Peyer's patch (tissue), 4 donors: Measurements from ENCODE around the gene CHSY1. TPM values are rescaled to one million over a fixed set of nuclear protein-coding genes. Genes with fewer than 3 reads are reported as not detected.

ENCODE experiments used
- DNase-seq, 3 donors: peaks; one replicate each; pipeline ENCODE4 v3.0.0-alpha.2; 2017 to 2019
- H3K27ac ChIP-seq, 4 donors: fragments of 200-600 bp; sonication (generic); one replicate each; pipeline ENCODE4 v1.5.1; 2016 to 2019
- H3K27me3 ChIP-seq, 2 donors: fragments of 200-600 bp; sonication (generic); one replicate each; pipeline ENCODE4 v1.5.1; 2019
- H3K36me3 ChIP-seq, 3 donors: fragments of 200-600 bp; sonication (generic); one replicate each; pipeline ENCODE4 v1.5.1; 2016 to 2019
- H3K4me1 ChIP-seq, 4 donors: fragments of 200-600 bp; sonication (generic); one replicate each; pipeline ENCODE4 v1.5.1; 2016 to 2019
- H3K4me3 ChIP-seq, 4 donors: fragments of 200-600 bp; sonication (generic); 1 replicate in 3 of 4; 2 replicates in 1 of 4; pipeline ENCODE4 v1.5.1; 2016 to 2019; ENCODE audit warnings: mild to moderate bottlenecking in 1 of 4
- H3K9me3 ChIP-seq, 4 donors: fragments of 200-600 bp; sonication (generic); one replicate each; pipeline ENCODE4 v1.5.1; 2016 to 2019; ENCODE audit warnings: mild to moderate bottlenecking in 1 of 4
- CTCF ChIP-seq, 6 experiments: fragments of 450-650 bp in 4 of 6; fragments of 200-600 bp in 2 of 6; sonication (generic) in 1 of 6; IDR thresholded peaks; one replicate each; pipeline ENCODE4 v1.5.1; 2017 to 2019; ENCODE audit warnings: antibody characterized with exemption in 6 of 6, mild to moderate bottlenecking in 3 of 6, moderate library complexity in 1 of 6
- POLR2A ChIP-seq, 2 donors: fragments of 450-650 bp; IDR thresholded peaks; one replicate each; pipeline ENCODE4 v1.5.1; 2017; ENCODE audit warnings: antibody characterized with exemption in 2 of 2, mild to moderate bottlenecking in 2 of 2, moderate library complexity in 2 of 2
- total RNA-seq, 4 donors: library from RNA; depleted of rRNA; stranded (reverse); fragments of >200 nt; gene quantifications; one replicate each; pipeline ENCODE4 v1.1.0, GENCODE V29; 2016

Gene CHSY1
- total RNA-seq, 4 donors from 2014 or later, result 8.1 to 31.4 (median 9.3) TPM

GRCh38 chr15:101210058-101210457 is 41.8 kb downstream of the CHSY1 start:
- Histone ChIP-seq H3K27ac (peak overlapping the region in 1 of 4 donors; percentile 17), H3K9me3 (no peaks in the 10 kb centered on the region), H3K36me3 (no peaks in the 10 kb centered on the region), H3K27me3 (no peaks in the 10 kb centered on the region), H3K4me1 (no peaks in the 10 kb centered on the region), H3K4me3 (no peak overlapping the region)
- DNase-seq, result no peak
- no peak for TF ChIP-seq POLR2A (IDR thresholded peaks at IDR 0.05)
- no peak for TF ChIP-seq CTCF (IDR thresholded peaks at IDR 0.05)

- Histone ChIP-seq H3K36me3 (no peaks in the 10 kb centered on the region), H3K4me3 (no peak overlapping the region), H3K9me3 (no peaks in the 10 kb centered on the region), H3K4me1 (no peaks in the 10 kb centered on the region), H3K27ac (peak overlapping the region in 1 of 4 donors; percentile 17), H3K27me3 (no peaks in the 10 kb centered on the region)
- no peak for TF ChIP-seq POLR2A (IDR thresholded peaks at IDR 0.05)
- no peak for TF ChIP-seq CTCF (IDR thresholded peaks at IDR 0.05)
- DNase-seq, result no peak
Measured at GRCh38 chr15:101209285-101209845, 42.5 kb downstream of the CHSY1 start.

- H3K27ac ChIP-seq, result no peak overlapping the region
- H3K4me3 ChIP-seq, result no peak overlapping the region
- peaks cover 0 to 5% (median 0%) of the 10 kb centered on the region in 4 donors for H3K4me1 ChIP-seq
Measured at GRCh38 chr15:101207867-101208288, 44.0 kb downstream of the CHSY1 start.

GRCh38 chr15:101206176-101206591 is 45.7 kb downstream of the CHSY1 start:
- peaks cover 0 to 13% (median 0%) of the 10 kb centered on the region in 4 donors for H3K4me1 ChIP-seq
- no peak overlapping the region for H3K4me3 ChIP-seq
- H3K27ac ChIP-seq, result no peak overlapping the region

More at GRCh38 chr15:101207867-101208288, 44.0 kb downstream of the CHSY1 start:
- no peaks in the 10 kb centered on the region for H3K36me3 ChIP-seq
- no peak for TF ChIP-seq CTCF (IDR thresholded peaks at IDR 0.05)
- TF ChIP-seq POLR2A (IDR thresholded peaks at IDR 0.05), result no peak
- no peaks in the 10 kb centered on the region for H3K9me3 ChIP-seq
- DNase-seq, result peak in 1 of 3 donors; percentile 61
- no peaks in the 10 kb centered on the region for H3K27me3 ChIP-seq

GRCh38 chr15:101204739-101205535 is 46.9 kb downstream of the CHSY1 start:
- Histone ChIP-seq H3K9me3 (no peaks in the 10 kb centered on the region), H3K27me3 (no peaks in the 10 kb centered on the region), H3K4me3 (no peak overlapping the region), H3K27ac (no peak overlapping the region), H3K36me3 (no peaks in the 10 kb centered on the region), H3K4me1 (peaks cover 0 to 25% (median 0%) of the 10 kb centered on the region in 4 donors)
- TF ChIP-seq CTCF (IDR thresholded peaks at IDR 0.05) (no peak), POLR2A (IDR thresholded peaks at IDR 0.05) (no peak)
- DNase-seq, result no peak

More at GRCh38 chr15:101206176-101206591, 45.7 kb downstream of the CHSY1 start:
- Histone ChIP-seq H3K27me3 (no peaks in the 10 kb centered on the region), H3K36me3 (no peaks in the 10 kb centered on the region), H3K9me3 (no peaks in the 10 kb centered on the region)
- DNase-seq, result no peak
- TF ChIP-seq CTCF (IDR thresholded peaks at IDR 0.05) (no peak), POLR2A (IDR thresholded peaks at IDR 0.05) (no peak)
